Mesendoderm (in vitro differentiated cells): Measurements from ENCODE around the gene PPDPF.
"Not testable (repeated sequence)": the region's sequence is repeated elsewhere in the genome, so short reads cannot be mapped to it uniquely, and the experiment has no call there.

Experiments
- DNase-seq: peaks from one replicate; pipeline ENCODE4 v3.0.0; 2013
- H2AK5ac ChIP-seq: 2 replicates; pipeline ENCODE4 v1.6.1; 2013; ENCODE audit warnings: low read length, inconsistent platforms
- H2BK120ac ChIP-seq: 2 replicates; pipeline ENCODE4 v1.6.1; 2013; ENCODE audit warnings: low read depth, mild to moderate bottlenecking, low read length, moderate library complexity, mixed read lengths
- H2BK15ac ChIP-seq: replicated peaks from 2 replicates; pipeline ENCODE4 v1.6.1; 2013; ENCODE audit warnings: low read depth, mild to moderate bottlenecking, moderate library complexity
- H2BK5ac ChIP-seq: 2 replicates; pipeline ENCODE4 v1.6.1; 2013; ENCODE audit warnings: low read length, inconsistent platforms
- H3K18ac ChIP-seq: 2 replicates; pipeline ENCODE4 v1.6.1; 2013; ENCODE audit warnings: mild to moderate bottlenecking, low read length, mixed read lengths
- H3K23ac ChIP-seq: one replicate; pipeline ENCODE4 v1.6.1; 2013; ENCODE audit warnings: low read length
- H3K27ac ChIP-seq: 2 replicates; pipeline ENCODE4 v1.5.1; 2013; ENCODE audit warnings: low read depth, mild to moderate bottlenecking, inconsistent platforms, low read length, moderate library complexity
- H3K27me3 ChIP-seq: 2 replicates; pipeline ENCODE4 v1.6.1; 2013; ENCODE audit warnings: low read length, control low read depth, mild to moderate bottlenecking, inconsistent platforms; ENCODE audit not compliant: insufficient read depth, poor library complexity
- H3K36me3 ChIP-seq: 2 replicates; pipeline ENCODE4 v1.6.1; 2013; ENCODE audit warnings: low read length, inconsistent platforms; ENCODE audit not compliant: control insufficient read depth, insufficient read depth
- H3K4ac ChIP-seq: one replicate; pipeline ENCODE4 v1.6.1; 2013; ENCODE audit warnings: low read depth, mild to moderate bottlenecking, low read length, moderate library complexity
- H3K4me1 ChIP-seq: 2 replicates; pipeline ENCODE4 v1.6.1; 2013; ENCODE audit warnings: low read depth, low read length, inconsistent platforms; ENCODE audit not compliant: control insufficient read depth
- H3K4me2 ChIP-seq: 2 replicates; pipeline ENCODE4 v1.6.1; 2013; ENCODE audit warnings: low read length
- H3K4me3 ChIP-seq: 2 replicates; pipeline ENCODE4 v1.5.1; 2013; ENCODE audit warnings: mild to moderate bottlenecking, low read length
- H3K56ac ChIP-seq: one replicate; pipeline ENCODE4 v1.6.1; 2013; ENCODE audit warnings: low read length
- H3K79me1 ChIP-seq: 2 replicates; pipeline ENCODE4 v1.6.1; 2013; ENCODE audit warnings: low read length, inconsistent platforms
- H3K79me2 ChIP-seq: 2 replicates; pipeline ENCODE4 v1.6.1; 2013; ENCODE audit warnings: mild to moderate bottlenecking, low read length; ENCODE audit not compliant: control insufficient read depth, insufficient read depth
- H3K9ac ChIP-seq: 2 replicates; pipeline ENCODE4 v1.6.1; 2013; ENCODE audit warnings: low read length, inconsistent platforms
- H4K5ac ChIP-seq: one replicate; pipeline ENCODE4 v1.6.1; 2013; ENCODE audit warnings: low read length
- H4K8ac ChIP-seq: one replicate; pipeline ENCODE4 v1.6.1; 2013; ENCODE audit warnings: low read depth, mild to moderate bottlenecking, control low read depth, low read length, moderate library complexity
- WGBS: extraction: QIAGEN DNeasy Blood & Tissue Kit; methylation state at CpG from one replicate; pipeline ENCODE4 v1.1.7; 2013; ENCODE audit warnings: low lambda C conversion rate, missing lambda C conversion rate; ENCODE audit not compliant: insufficient coverage; ENCODE audit errors: extremely low coverage; 5-methylcytosine and 5-hydroxymethylcytosine counted together

PPDPF gene

DNA sequence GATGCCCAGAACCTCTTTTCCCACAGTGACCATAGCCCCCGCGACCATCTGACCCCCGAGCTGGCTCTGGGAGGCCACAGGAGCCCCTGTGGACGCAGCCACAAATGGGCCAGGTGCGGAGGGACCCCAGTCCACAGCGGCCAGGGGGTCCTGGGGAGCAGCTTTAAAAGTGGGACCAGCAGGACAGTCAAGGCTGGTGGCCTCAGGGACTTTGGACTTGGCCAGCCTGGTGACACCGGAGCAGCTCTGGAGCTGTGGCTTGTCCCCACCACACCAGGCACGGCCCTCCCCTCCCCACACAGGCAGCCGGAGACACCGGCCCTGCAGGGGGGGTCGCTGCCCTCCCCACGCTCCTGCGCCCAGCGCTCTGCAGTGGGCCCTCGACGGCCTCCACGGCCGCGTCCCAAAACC, 36.9 kb downstream of the PPDPF start:
- Histone ChIP-seq H3K4ac (no peak overlapping the region), H2BK15ac (no peak overlapping the region), H3K4me3 (no peak overlapping the region), H3K18ac (no peak overlapping the region), H3K36me3 (no peaks in the 10 kb centered on the region), H4K8ac (no peak overlapping the region), H3K56ac (no peak overlapping the region), H3K4me1 (peaks cover 2% of the 10 kb centered on the region), H3K4me2 (no peak overlapping the region), H3K79me2 (no peaks in the 10 kb centered on the region), H3K79me1 (no peaks in the 10 kb centered on the region), H3K9ac (no peak overlapping the region), H2AK5ac (no peak overlapping the region), H2BK120ac (no peak overlapping the region), H3K23ac (no peak overlapping the region), H4K5ac (no peak overlapping the region), H3K27me3 (no peaks in the 10 kb centered on the region), H2BK5ac (no peak overlapping the region), H3K27ac (no peak overlapping the region)
- DNase-seq = no peak
- WGBS = no CpG with 5 or more reads among the region's 19 CpGs

DNA sequence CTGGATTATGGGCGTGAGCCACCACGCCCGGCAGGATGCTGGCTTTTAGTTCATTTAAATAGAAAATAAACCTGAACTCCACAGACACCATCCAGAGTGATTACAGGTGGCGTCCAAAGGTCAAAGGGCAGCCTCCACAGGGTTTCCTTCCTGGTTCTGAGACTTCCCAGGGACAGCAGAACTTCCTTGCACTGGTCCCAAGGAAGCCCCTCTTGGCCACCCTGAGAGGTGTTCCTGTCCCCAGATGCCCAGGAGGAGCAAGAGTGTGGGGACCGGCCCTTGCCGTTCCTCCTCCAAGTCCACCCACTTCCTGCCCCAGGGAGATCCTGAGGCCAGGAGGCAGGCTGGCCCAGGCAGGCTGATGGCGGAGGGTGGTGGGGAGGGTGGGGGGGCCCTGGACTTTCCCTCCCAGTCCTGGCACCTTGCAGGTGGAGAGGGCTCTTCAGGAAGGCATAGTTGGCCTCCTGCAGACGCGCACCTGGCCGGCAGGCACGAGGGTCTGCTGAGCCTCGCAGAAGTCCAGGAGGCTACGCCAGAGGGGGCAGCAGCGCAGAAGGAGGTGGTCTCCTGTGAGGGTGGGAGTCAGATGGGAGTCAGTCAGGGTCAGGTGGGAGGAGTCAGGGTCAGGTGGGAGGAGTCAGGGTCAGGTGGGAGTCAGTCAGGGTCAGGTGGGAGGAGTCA, 38.4 kb downstream of the PPDPF start:
- H3K18ac ChIP-seq = no peak overlapping the region
- H3K79me2 ChIP-seq = no peaks in the 10 kb centered on the region
- no peak overlapping the region for H2BK15ac ChIP-seq
- no peak overlapping the region for H3K27ac ChIP-seq
- no peak overlapping the region for H3K4ac ChIP-seq
- no peak overlapping the region for H2AK5ac ChIP-seq
- H3K23ac ChIP-seq = no peak overlapping the region
- no peaks in the 10 kb centered on the region for H3K27me3 ChIP-seq
- H3K4me1 ChIP-seq = no peaks in the 10 kb centered on the region
- no peak overlapping the region for H2BK5ac ChIP-seq
- H3K79me1 ChIP-seq = no peaks in the 10 kb centered on the region
- no peaks in the 10 kb centered on the region for H3K36me3 ChIP-seq
- H3K9ac ChIP-seq = no peak overlapping the region
- H2BK120ac ChIP-seq = no peak overlapping the region
- DNase-seq = no peak
- H3K56ac ChIP-seq = no peak overlapping the region
- no peak overlapping the region for H3K4me3 ChIP-seq
- no peak overlapping the region for H4K5ac ChIP-seq
- no peak overlapping the region for H4K8ac ChIP-seq
- WGBS = no CpG with 5 or more reads among the region's 14 CpGs
- H3K4me2 ChIP-seq = no peak overlapping the region

DNA sequence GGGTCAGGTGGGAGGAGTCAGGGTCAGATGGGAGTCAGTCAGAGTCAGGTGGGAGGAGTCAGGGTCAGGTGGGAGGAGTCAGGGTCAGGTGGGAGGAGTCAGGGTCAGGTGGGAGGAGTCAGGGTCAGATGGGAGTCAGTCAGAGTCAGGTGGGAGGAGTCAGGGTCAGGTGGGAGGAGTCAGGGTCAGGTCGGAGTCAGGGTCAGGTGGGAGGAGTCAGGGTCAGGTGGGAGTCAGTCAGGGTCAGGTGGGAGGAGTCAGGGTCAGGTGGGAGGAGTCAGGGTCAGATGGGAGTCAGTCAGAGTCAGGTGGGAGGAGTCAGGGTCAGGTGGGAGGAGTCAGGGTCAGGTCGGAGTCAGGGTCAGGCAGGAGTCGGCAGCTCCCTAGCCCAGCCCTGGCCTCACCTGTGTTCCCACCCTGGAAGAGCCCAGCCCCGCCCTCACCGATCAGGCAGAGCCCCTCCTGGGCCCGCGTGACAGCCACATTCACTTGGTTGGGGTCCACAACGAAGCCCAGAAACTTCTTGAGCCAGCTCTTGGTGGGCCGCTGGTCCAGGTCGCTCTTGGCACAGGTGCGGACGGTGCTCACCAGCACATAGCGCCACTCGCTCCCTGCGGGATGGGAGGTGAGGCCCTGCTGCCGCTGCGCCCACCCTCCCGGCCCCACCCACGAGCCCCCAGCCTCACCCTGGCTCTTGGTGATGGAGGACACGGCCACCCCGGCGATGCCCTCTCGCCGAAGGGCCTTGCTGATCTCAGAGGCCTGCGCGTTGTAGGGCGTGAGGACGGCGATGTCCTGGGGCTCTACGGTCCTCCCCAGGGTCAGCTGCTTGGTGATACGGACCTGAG, 39.1 kb downstream of the PPDPF start:
- not testable (repeated sequence) for H3K79me1 ChIP-seq, H3K4me3 ChIP-seq, H3K79me2 ChIP-seq, H3K56ac ChIP-seq, H3K27ac ChIP-seq, H4K5ac ChIP-seq, H3K23ac ChIP-seq, H3K36me3 ChIP-seq, H2BK120ac ChIP-seq, H3K9ac ChIP-seq, H2BK5ac ChIP-seq, H3K18ac ChIP-seq, H3K4me2 ChIP-seq, H3K27me3 ChIP-seq, H3K4ac ChIP-seq, H3K4me1 ChIP-seq, DNase-seq, H2AK5ac ChIP-seq, H2BK15ac ChIP-seq, H4K8ac ChIP-seq
- WGBS = no CpG with 5 or more reads among the region's 31 CpGs

DNA sequence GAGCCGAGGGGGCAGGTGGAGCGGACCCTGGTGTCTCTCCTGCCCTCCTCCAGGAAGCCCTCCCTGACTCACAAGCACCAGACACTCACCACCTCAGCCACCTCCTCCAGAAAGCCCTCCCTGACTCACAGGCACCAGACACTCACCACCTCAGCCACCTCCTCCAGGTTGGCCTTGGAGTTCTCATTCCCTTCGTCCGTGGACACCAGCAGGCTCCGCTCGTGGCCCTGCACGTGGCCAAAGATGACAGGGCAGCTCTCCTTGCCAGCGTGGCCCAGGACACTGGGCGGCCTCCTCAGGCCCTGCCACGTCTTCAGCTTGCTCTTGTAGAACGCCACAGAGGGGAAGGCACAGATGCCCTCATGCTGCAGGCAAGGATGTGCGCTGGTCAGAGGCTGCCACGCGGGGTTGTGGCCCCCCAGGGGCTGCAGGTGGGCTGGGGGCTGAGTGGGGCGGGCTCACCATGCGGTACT, 39.8 kb downstream of the PPDPF start:
- H2AK5ac ChIP-seq = no peak overlapping the region
- H3K27ac ChIP-seq = no peak overlapping the region
- H3K4ac ChIP-seq = no peak overlapping the region
- H3K79me2 ChIP-seq = no peaks in the 10 kb centered on the region
- no CpG with 5 or more reads among the region's 16 CpGs for WGBS
- no peak overlapping the region for H2BK15ac ChIP-seq
- no peak overlapping the region for H2BK120ac ChIP-seq
- no peak overlapping the region for H4K8ac ChIP-seq
- no peaks in the 10 kb centered on the region for H3K4me1 ChIP-seq
- H3K36me3 ChIP-seq = no peaks in the 10 kb centered on the region
- H3K79me1 ChIP-seq = no peaks in the 10 kb centered on the region
- no peak overlapping the region for H4K5ac ChIP-seq
- no peak for DNase-seq
- no peak overlapping the region for H3K4me3 ChIP-seq
- H3K9ac ChIP-seq = no peak overlapping the region
- H3K56ac ChIP-seq = no peak overlapping the region
- no peak overlapping the region for H2BK5ac ChIP-seq
- H3K4me2 ChIP-seq = no peak overlapping the region
- H3K18ac ChIP-seq = no peak overlapping the region
- no peaks in the 10 kb centered on the region for H3K27me3 ChIP-seq
- no peak overlapping the region for H3K23ac ChIP-seq

DNA sequence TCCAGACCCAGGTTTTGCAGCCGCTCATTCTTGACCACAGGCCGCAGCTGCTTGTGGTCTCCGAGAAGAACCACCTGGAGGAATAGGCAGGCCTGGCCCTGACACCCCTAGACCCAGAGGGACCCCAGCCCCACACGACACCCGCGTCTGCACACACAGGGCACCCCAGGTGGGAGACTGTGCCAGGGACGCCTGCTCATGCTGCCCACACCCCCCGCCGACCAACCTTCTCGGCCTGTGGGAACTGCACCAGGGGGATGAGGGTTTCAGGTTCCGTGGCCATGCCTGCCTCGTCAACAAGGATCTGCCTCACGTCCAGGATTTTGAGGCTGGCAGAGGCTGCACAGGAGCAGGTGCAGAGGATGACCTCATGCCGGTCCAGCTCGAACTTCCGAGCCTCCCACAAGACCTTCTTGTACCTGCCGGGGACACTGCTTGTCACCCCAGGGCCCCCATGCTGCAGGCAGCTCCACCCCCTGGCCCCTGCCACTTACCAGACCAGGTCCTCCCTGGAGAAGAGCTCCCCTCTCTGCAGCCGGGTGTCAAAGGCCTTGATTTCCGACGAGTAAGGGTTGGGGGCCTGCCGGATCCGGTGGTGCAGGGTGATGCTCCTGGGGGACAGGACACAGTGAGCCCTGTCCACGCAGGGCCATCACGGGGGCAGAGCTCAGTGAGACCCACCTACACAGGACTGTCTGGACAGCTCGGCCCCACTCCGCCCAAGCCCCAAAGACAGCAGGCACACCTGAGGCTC, 40.5 kb downstream of the PPDPF start:
- no peak overlapping the region for H4K8ac ChIP-seq
- H2AK5ac ChIP-seq = no peak overlapping the region
- H3K27ac ChIP-seq = no peak overlapping the region
- no CpG with 5 or more reads among the region's 26 CpGs for WGBS
- no peak overlapping the region for H4K5ac ChIP-seq
- H3K36me3 ChIP-seq = no peaks in the 10 kb centered on the region
- H3K79me2 ChIP-seq = no peaks in the 10 kb centered on the region
- no peak overlapping the region for H3K23ac ChIP-seq
- no peak overlapping the region for H3K18ac ChIP-seq
- no peak overlapping the region for H3K4me2 ChIP-seq
- no peak overlapping the region for H3K9ac ChIP-seq
- H2BK5ac ChIP-seq = no peak overlapping the region
- no peak overlapping the region for H2BK120ac ChIP-seq
- no peaks in the 10 kb centered on the region for H3K27me3 ChIP-seq
- no peaks in the 10 kb centered on the region for H3K4me1 ChIP-seq
- H3K79me1 ChIP-seq = no peaks in the 10 kb centered on the region
- no peak overlapping the region for H3K4me3 ChIP-seq
- no peak for DNase-seq
- H2BK15ac ChIP-seq = no peak overlapping the region
- no peak overlapping the region for H3K4ac ChIP-seq
- no peak overlapping the region for H3K56ac ChIP-seq
